HG03175 (cell line): Measurements from ENCODE around the gene FDX2.

Experiments used
- ATAC-seq: cut with Tn5 transposase; IDR thresholded peaks from one replicate; pipeline ENCODE4 v1.9.1; 2021; ENCODE audit warnings: mild to moderate bottlenecking, moderate library complexity; ENCODE audit not compliant: unreplicated experiment

FDX2 gene

GRCh38 chr19:10305139-10305806 is 10.5 kb downstream of the FDX2 start:
- no peak for ATAC-seq

GRCh38 chr19:10299545-10300458 is 16.0 kb downstream of the FDX2 start:
- no peak for ATAC-seq

- no peak for ATAC-seq
These were observed 19.8 kb downstream of the FDX2 start for GRCh38 chr19:10295847-10296591.

- ATAC-seq = no peak
These were observed 20.4 kb downstream of the FDX2 start for GRCh38 chr19:10295305-10295846.

- ATAC-seq = no peak
These were observed 21.5 kb downstream of the FDX2 start for GRCh38 chr19:10294368-10294697.

- ATAC-seq = no peak
These were observed 22.0 kb downstream of the FDX2 start for GRCh38 chr19:10293637-10294367.

GRCh38 chr19:10292789-10293636 is 22.8 kb downstream of the FDX2 start:
- no peak for ATAC-seq

- no peak for ATAC-seq
These were observed 23.5 kb downstream of the FDX2 start for GRCh38 chr19:10292206-10292788.

- ATAC-seq = no peak
These were observed 24.1 kb downstream of the FDX2 start for GRCh38 chr19:10291554-10292205.

GRCh38 chr19:10290876-10291553 is 24.8 kb downstream of the FDX2 start:
- no peak for ATAC-seq

GRCh38 chr19:10290357-10290875 is 25.4 kb downstream of the FDX2 start:
- ATAC-seq = no peak

GRCh38 chr19:10289836-10290356 is 25.9 kb downstream of the FDX2 start, which contains the start of gene ICAM5:
ICAM5 (plus strand) TSS chr19:10289952; CDS start chr19:10290044, 92 bp downstream.
- no peak for ATAC-seq

- no peak for ATAC-seq
These were observed 26.5 kb downstream of the FDX2 start for GRCh38 chr19:10289167-10289835.

GRCh38 chr19:10288662-10289166 is 27.1 kb downstream of the FDX2 start:
- ATAC-seq = no peak

GRCh38 chr19:10286803-10287737 is 28.7 kb downstream of the FDX2 start, which contains the start of gene ICAM4:
ICAM4 (plus strand) TSS chr19:10286955; CDS start chr19:10287013, 58 bp downstream.
- ATAC-seq = no peak

GRCh38 chr19:10285393-10285792 is 30.4 kb downstream of the FDX2 start:
- ATAC-seq = no peak
